ENCODE measurements around the gene SLX4IP. TPM values are rescaled to one million over a fixed set of nuclear protein-coding genes. Genes with fewer than 3 reads are reported as not detected.

SLX4IP gene
- total RNA-seq, 1 donor from 2014 or later, result 2.6 TPM

DNA sequence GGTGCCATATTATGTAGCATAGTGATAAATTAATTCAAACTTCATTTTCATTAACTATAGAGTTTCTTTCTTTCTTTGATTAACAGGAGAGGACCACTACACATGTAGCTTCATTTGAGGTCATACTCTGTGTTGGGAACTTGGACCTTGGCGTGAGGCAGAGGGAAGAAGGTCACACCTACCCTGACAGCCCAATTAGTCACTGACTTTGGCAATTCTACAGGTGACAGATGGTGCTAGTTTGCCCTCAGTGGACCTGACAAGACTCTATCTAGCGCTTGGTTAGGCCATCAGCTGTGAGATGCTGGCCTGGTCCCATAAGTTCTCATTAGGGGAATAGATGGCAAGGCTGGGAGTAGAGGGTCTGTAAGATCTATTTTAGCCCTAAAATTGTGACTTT, 14.2 kb downstream of the SLX4IP start:
- no peak overlapping the region for H3K4me3 ChIP-seq (ENCODE audit: low read depth, low read length)
- TF ChIP-seq, protein P1, sequence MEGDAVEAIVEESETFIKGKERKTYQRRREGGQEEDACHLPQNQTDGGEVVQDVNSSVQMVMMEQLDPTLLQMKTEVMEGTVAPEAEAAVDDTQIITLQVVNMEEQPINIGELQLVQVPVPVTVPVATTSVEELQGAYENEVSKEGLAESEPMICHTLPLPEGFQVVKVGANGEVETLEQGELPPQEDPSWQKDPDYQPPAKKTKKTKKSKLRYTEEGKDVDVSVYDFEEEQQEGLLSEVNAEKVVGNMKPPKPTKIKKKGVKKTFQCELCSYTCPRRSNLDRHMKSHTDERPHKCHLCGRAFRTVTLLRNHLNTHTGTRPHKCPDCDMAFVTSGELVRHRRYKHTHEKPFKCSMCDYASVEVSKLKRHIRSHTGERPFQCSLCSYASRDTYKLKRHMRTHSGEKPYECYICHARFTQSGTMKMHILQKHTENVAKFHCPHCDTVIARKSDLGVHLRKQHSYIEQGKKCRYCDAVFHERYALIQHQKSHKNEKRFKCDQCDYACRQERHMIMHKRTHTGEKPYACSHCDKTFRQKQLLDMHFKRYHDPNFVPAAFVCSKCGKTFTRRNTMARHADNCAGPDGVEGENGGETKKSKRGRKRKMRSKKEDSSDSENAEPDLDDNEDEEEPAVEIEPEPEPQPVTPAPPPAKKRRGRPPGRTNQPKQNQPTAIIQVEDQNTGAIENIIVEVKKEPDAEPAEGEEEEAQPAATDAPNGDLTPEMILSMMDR (conservative IDR thresholded peaks at IDR 0.05; ENCODE audit: low read depth, low read length), result no peak
- DNase-seq (ENCODE audit: low read depth), result no peak

DNA sequence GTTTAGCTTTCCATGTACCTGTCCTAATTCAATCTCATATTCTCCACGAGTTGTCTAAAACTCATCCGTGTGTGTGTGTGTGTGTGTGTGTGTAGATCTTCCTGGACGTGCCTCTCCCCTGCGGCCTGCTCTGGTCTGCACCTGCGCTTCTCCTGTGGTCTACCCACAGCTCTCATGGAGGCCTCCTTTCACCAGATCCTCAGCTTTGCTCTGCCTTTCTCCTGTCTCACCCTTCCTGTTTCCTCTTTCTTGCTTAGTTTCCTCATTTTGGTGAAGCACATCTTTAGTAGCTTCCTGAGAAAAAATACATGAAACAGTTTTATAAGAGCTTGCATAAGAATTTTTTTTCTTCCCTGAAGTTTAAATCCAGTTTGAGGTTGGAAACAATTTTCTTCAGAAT, 18.1 kb downstream of the SLX4IP start:
- TF ChIP-seq, protein P1 (conservative IDR thresholded peaks at IDR 0.05; ENCODE audit: low read depth, low read length), result no peak
- no peak for DNase-seq (ENCODE audit: low read depth)

DNA sequence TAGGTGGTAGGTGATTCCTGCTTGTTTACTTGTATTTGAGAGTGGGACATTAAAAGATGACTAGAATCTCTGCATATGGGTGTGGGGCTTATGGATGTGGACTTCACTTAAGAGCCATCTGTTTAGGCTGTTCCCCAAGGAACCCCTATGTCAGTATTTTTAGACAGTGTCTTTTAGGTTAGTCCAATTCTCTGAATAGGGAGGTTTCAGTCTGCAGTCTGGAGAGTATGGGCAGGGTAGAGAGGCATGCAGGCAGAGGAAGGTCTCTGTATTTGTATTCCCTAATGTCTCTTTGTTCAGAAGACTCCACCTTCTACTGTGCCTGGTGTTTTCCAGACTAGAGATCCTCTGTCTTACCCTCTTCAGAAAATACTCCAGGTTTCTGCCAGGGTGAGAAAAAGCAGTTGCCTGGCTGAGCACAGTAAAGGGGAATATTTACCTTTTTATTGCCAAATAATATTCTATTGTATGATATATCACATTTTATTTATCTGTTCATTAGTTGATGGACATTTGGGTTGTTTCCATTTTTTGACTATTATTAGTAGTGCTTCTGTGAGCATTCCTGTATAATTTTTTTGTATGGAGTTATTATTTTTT, 19.1 kb downstream of the SLX4IP start:
- no peak overlapping the region for H3K4me3 ChIP-seq (ENCODE audit: low read depth, low read length)
- no peak for DNase-seq (ENCODE audit: low read depth)
- TF ChIP-seq, protein P1 (conservative IDR thresholded peaks at IDR 0.05; ENCODE audit: low read depth, low read length), result no peak

More for the DNA sequence above, 18.1 kb downstream of the SLX4IP start:
- H3K4me3 ChIP-seq (ENCODE audit: low read depth, low read length), result no peak overlapping the region

DNA sequence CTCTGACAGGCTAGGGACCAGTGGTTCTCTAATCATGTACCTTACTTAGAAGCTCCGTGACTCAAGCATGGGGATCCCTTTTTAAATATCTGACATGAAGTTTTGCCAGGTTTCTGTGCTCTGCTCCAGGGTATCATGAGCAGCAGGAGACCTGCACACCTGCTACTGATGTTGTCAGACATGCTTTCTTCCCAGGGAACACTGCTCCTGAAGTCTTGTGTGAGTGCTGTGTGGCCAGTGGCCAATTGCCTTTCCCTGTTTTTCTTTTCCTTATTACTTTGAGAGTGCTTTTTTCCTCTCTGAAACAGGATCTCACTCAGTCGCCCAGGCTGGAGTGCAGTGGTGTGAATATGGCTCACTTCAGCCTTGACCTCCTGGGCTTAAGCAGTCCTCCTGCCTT, 26.4 kb downstream of the SLX4IP start:
- DNase-seq (ENCODE audit: low read depth), result no peak
- TF ChIP-seq, protein P1 (conservative IDR thresholded peaks at IDR 0.05; ENCODE audit: low read depth, low read length), result no peak
- H3K4me3 ChIP-seq (ENCODE audit: low read depth, low read length), result no peak overlapping the region

DNA sequence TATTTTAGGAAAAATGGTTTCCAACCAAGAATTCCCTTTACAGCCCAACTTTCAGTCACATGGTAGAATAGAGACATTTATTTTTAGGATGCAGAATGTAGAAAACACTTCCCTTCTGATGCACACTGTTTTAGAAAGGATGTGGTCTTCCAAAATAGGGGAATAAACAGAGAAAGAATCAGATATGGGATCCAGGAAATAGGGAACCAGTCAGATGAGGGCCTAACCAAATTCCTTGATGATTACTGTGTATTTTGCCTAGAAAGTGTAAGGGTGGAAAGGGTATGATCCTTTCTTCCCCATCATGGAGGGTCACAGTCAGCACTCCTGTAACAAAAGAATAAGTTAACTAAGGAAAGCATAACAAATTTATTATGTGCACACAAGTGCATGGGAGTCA, 27.4 kb downstream of the SLX4IP start:
- DNase-seq (ENCODE audit: low read depth), result no peak
- H3K4me3 ChIP-seq (ENCODE audit: low read depth, low read length), result no peak overlapping the region
- TF ChIP-seq, protein P1 (conservative IDR thresholded peaks at IDR 0.05; ENCODE audit: low read depth, low read length), result no peak

DNA sequence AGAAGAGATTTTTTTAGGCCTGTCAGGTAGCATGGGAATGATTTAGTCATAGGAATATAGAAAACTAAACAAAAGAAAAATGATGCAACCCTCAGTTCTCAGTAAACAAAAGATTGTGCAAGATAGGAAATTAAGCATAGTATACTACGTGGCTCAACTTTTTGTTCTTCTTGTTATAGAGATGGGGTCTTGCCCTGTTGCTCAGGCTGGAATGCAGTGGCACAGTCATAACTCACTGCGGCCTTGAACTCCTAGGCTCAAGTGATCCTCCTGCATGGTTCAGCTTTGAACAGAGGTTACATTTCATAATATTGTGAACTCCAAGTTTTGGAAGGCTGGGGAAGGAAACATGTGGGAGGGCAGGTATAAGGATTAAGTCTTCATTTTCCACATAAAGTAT, 28.5 kb downstream of the SLX4IP start:
- DNase-seq (ENCODE audit: low read depth), result no peak

DNA sequence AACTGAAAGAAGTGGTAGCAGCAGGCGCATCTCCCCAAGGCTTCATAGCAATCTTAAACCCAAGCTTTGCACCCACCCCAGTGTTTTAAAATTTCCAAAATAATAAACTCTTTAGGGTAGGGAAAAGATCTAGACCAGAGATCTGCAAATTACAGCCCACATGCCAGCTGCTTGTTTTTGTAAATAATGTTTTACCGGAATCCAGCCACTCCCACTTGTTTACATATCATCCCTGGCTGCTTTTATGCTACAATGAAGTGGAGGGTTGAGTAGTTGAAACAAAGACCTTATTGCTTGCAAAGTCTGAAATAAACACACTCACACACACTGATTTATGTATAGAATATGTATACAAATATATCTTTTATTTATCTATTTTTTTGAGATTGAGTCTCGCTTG, 30.0 kb downstream of the SLX4IP start:
- no peak overlapping the region for H3K4me3 ChIP-seq (ENCODE audit: low read depth, low read length)
- TF ChIP-seq, protein P1 (conservative IDR thresholded peaks at IDR 0.05; ENCODE audit: low read depth, low read length), result no peak
- no peak for DNase-seq (ENCODE audit: low read depth)

More for the DNA sequence above, 28.5 kb downstream of the SLX4IP start:
- no peak overlapping the region for H3K4me3 ChIP-seq (ENCODE audit: low read depth, low read length)
- TF ChIP-seq, protein P1 (conservative IDR thresholded peaks at IDR 0.05; ENCODE audit: low read depth, low read length), result no peak
